GM11168 (cell line): ENCODE data around the gene GGACT.
"Not testable (repeated sequence)": the region's sequence is repeated elsewhere in the genome, so short reads cannot be mapped to it uniquely, and the experiment has no call there.

ENCODE experiments used
- in situ Hi-C: fragments of 300-500 bp; cut with MboI; formaldehyde crosslinking; loops from one replicate; pipeline ENCODE4 v1.12.0; 2022; ENCODE audit warnings: low sequenced_read_pairs; ENCODE audit not compliant: unreplicated experiment

Gene GGACT

DNA sequence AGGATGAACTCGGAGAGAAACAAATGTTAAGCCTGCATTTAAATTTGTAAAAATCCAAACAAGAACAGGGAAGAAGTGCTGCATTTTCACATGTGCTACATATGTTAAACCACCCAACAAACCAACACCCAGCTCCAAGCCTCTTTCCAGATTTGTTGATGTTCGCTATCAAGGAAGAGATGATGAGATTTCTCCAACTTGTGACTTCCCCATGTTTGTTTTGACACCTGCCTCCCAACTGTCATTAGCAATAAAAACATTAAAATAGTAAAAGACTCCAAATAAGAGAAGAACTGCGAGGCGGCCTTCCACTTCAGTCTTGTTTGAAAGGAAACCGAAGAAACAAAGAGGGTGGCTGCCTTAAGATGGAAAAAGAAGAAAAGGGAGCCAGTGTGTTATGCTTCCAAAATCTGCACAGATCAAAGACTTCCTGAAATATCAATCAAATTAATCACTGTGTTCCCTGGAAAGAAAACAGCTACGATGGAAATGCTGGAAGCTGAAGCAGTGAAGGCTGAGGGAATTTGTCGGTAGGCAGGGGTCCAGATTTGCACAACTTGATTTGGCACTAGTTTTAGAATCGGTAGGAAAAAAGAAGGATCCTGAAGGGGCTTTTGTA, 14.0 kb upstream of the GGACT start:
- in situ Hi-C loops: no loop called here

DNA sequence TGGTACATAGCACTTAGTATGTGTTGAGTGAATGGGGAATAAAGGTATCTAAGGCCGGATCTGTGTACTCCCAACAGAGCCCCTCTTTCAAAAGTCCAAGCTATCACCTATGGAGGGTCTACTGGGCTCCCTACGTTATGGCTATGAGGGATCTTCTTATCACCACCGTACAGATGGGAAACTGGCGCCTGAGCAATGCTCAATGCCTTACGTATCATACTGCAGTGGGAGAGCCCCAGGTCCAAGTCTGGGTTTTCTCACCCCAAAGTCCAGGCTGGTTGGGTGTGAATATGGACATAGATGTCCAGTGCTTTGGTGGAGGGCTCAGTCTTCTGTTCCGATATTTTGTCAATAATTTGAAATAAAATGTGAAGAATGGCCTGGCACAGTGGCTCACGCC, 13.1 kb upstream of the GGACT start:
- in situ Hi-C loops: no loop called here

DNA sequence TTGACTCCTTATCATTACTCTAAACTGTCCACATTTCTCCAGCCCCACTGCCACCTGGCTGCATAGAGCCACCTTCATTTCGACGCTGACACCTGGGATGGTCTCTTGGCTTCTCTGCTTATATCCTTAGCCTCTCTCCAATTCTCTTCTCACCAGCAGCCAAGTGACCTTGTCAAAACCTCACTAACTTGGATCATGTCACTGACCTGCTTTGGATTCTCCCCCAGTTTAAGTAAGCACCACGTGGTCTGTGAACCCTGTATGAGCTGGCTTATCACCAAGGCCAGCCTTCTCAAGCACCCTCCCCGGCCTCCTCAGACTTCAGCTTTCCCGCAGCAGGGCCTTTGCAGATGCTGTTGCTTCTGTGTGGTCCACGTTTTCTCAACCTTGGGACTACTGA, 12.3 kb upstream of the GGACT start:
- in situ Hi-C loops: no loop called here

DNA sequence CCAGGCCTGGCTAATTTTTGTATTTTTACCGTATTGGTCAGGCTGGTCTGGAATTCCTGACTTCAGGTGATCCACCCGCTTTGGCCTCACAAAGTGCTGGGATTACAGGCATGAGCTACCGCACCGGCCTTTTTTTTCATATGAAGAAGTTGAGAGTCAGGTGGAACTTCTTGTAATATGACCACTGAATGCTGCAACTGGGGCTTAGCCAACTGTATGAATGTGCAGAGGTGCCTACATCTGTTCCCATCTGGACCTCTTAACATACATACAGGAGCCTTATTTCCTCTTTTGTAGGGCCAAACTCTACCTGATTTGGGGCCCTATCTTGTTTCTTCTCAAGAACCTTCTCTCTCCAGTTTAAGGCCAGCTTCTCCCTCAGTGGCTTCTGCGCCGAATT, 11.9 kb upstream of the GGACT start:
- in situ Hi-C loops: no loop called here

DNA sequence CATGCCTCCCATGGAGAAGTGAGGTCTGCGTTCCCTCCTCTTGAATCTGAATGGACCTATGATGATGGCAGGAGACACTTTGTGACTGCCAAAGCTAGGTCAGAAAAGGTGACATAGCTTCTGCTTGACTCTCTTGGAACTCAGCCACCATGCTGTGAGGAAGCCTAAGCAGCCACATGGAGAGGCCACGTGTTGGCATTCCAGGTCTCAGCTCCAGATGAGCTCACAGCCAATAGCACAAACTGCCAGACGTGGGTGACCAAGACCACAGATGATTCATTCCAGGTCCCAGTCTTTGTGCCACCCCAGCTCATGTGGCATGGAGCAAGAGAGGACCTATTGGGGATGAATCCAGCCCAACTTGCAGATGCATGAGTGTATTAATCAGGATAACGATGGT, 8.7 kb upstream of the GGACT start:
- in situ Hi-C loops: no loop called here

DNA sequence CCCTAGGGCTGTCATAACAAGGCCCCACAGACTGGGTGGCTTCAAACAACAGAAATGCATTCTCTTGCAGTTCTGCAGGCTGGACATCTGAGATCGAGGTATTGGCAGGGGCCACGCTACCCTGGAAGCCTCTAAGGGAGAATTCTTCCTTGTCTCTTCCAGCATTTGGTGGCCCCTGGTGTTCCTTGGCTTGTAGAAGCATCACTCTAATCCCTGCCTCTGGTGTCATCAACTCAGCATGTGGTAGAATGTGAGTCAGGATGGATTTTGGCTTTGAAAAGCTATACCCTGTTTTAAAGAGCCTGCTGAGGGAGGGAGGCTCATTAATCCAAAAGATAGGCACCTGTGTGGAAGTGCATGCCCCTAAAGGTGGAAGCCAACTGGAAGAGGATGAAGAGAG, 7.9 kb upstream of the GGACT start:
- in situ Hi-C loops: no loop called here

DNA sequence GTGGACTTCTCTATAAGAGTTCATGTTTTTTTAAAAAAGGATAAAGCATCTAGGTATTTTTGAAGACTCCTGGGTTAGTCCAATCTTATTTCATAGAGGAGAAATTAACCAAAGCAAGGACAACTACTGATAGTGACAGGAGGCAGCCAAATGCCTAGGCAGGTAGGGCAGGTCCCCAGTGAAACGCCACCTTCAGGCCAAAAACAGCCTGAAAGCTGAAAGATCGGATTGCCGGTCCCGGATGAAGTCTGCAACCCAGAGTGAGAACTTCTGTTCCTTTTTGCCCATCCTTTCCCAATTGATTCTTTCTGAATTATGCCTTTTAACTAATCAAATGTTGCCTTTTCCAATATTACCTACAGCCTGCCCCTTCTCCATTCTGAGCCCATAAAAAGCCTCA, 6.1 kb upstream of the GGACT start:
- in situ Hi-C loops: no loop called here

DNA sequence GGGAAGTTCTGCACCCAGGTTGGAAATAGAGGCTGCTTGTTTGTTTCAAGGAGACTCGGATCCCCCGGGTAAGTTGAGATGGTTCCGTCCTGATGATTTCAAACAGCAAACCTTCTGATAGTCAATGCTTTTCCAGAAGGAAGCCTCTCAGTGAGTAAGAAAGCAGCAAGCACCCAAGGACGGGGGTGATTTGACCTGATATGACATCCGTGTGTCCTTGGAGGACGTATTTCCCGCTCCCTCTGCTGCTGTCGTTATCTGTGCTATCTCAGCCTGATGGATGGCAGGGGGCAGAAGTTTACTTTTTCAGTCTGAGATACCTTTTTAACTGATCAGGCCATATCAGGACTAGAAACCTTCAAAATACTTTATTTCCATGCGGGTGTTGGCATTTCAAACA, 5.7 kb upstream of the GGACT start:
- in situ Hi-C loops: no loop called here

DNA sequence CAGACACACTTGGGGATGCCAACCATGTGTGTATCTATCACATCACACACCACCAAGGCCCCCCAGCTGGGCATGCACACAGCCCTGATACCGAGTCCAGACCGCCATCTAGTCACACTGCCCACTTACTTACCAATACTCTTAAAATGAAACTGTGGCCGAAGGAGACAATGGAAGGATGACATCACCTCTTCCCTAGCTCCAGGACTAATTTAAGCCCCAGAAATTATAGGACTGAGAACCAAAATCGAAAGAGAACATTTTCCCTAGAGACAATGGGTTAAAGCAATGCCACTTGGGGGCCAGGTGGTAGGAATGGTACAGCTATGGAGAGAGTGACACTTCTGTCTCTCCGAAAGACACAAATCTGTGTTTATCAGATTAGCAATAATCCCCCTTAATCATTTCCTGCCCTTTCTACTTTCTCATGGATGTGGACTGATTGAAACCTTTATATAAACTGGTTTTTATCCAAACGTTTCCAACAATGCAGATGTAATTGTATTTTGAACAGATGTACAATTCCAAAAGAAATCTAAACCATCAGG, 663 bp upstream of the GGACT start:
- in situ Hi-C loops: no loop called here

DNA sequence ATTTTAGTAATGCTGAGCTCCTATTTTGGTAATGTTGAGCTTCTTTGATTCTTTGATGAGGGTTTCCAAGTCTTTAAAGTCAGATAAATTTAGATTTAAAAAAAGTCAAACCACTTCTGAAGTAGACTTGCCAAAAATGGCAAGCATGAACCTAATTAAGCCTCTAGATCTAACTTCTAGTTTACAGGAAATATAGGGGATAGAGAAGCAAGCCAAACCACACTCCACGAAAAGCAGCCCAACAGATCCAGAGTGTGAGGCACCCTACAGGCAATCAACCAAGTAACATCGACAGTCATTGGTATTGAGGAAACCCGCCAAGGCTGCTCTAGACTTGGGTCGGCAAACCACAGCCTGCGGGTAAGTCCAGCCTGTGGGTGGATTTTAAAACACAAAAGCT, 3.7 kb downstream of the GGACT start:
- in situ Hi-C loops: no loop called here

DNA sequence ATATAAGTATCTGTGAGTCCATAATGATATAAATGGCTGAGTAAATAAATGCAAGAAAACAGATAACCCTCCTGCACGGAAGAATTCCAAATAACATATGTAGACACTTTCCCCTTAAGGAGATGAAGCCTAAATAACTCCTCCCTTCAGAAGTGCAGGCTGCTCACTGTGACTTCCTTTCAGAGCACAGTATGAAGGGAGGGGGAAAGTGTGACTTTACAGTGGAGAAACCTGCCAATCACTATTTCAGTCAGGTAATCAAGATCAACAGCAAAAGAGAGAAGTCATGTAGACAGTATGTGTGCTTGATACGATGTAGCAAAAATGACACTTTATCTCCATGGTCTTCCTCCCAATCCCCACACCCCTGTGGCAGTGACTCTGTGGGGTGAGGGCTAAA, 7.1 kb downstream of the GGACT start:
- in situ Hi-C loops: no loop called here

DNA sequence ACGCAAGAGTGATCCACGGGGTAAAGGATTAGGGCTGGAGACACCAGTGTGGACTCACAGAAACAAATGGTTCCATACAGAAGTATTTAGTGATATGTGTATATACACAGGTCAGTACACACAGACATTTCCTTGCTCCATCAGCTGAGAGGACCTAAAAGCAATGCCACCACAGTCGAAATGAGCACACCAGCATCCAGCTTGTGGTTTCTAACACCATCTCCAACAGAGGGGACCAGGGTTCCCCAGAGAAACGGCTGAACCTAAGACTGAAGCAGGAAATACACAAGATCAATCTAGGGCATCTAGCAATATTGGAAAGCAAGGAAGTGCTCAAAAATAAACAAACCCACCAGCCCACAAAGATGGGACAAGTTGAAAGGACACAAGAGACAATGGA, 7.6 kb downstream of the GGACT start:
- in situ Hi-C loops: no loop called here

DNA sequence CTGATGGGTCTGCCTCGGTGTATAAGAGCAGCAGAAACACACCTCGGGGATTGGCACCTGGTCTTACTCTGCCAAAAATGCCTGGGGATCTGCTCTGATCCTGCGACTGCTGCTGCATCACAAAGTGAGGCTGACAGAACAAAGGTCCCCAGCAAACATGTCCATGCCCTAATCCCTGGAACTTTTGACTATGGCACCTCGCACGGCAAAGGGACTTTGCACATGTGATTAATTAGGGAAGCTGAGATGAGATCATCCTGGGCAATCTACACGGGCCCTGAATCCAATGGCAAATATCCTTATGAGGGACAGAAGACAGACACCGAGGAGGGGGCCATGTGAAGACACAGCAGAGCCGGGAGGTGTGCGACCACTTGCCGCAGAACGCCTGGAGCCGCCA, 8.5 kb downstream of the GGACT start:
- in situ Hi-C loops: no loop called here

DNA sequence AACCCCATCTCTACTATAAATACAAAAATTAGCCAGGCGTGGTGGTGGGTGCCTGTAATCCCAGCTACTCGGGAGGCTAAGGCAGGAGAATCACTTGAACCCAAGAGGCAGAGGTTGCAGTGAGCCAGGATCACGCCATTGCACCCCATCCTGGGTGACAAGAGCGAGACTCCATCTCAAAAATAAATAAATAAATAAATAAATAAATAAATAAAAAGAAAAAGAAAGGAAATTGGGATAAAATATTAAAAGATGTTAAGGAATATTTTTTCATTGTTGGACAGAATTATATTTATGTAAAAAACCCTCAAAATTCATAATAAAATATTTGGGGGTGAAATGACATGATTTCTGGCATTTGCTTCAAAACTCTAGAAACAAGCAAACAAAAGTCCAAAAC, 11.3 kb downstream of the GGACT start:
- in situ Hi-C loops: not testable (repeated sequence)

DNA sequence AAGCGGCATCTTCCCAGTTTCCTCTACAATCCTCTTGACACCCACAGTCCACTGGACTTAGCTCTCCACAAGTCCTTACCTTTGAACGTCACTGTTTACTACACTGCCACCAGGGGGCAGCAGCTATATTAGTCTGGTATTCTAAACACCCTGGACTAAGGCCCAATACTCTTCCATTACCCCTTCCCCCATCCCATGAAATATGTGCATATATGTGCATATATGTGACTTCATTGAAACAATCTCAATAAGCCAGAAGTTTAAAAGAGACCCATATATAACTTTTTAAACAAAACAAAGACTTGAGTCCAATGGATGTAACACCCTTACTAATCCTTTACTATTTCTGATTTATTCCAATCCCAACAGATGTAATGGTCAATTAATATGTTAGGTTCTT, 15.5 kb downstream of the GGACT start:
- in situ Hi-C loops: no loop called here

DNA sequence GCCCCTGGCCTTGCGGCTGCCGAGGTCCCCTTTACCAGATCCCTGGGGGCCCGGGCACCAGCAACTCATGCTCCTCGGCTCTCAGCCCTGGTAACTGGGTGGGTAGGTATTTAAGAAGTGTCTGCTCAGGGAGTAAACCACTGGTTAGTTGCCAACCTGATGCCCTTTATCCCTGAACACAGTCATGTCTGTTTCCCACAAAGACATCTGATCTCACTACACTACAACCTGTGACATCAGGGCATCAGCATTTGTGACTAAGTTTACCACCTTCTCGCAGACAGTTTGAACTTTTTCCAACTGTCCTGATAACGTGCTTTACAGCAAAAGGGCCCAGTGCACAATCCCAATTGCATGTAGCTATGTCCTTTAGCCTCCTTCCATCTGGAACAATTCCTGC, 22.0 kb downstream of the GGACT start:
- in situ Hi-C loops: loop anchor here (10.0 kb wide), 1 partner anchor 558 kb away; no protein-coding TSS in a partner anchor

DNA sequence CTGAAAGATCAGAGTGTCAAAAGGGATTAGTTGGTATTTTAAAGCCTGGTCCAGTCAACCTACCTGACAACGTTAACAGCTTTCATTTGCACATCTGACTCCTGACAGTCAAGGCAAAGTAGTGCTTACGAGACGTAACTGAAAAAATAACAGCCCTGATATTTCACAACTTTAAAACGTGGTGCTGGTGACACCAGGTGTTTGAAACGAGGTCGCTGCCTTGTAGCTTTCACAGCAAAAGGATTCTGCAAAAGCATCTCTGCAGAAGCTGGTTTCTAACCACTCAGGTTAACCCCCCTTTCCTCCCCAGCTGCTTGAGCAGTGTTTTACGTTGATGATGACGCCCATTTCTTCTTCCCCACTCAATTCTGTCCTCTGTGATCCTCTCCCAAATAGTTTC, 23.3 kb downstream of the GGACT start:
- in situ Hi-C loops: loop anchor here (10.0 kb wide), 1 partner anchor 560 kb away; no protein-coding TSS in a partner anchor

DNA sequence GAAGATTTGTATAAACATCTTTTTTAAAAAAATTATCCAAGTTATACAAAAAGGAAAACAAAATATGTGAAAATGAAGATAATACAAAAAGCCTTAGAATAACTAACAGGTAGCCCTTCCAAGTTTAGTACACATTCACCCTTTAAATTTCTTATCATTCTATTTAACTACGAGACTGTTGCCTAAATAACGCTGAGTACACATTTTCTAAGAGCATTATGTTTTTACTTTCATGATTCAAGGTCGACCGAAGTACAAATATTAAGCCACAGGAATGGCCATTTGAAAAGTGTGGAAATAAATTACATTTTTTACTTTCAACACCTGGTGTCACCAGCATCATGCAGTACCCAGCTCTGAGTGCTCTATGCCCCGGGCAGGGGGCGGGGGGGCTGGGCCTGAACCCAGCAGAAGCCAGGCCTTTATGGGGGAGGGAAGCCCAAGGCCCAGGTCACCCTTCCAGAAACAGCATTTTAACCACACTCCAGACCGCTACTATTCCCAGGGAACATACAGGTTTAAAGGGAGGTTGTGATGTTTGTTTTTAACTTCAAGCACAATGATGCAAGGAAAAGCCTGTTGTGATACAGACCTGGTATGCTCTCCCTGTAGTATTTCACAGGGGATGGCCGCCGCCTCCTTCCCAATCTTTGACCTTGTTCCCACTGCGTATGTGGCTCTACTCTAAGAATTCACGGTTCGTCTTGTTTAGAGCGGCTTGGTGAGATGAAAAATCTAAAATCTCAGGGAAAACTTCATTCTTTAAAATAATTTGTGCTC, 24.0 kb downstream of the GGACT start:
- in situ Hi-C loops: loop anchor here (10.0 kb wide), 1 partner anchor 560 kb away; no protein-coding TSS in a partner anchor

DNA sequence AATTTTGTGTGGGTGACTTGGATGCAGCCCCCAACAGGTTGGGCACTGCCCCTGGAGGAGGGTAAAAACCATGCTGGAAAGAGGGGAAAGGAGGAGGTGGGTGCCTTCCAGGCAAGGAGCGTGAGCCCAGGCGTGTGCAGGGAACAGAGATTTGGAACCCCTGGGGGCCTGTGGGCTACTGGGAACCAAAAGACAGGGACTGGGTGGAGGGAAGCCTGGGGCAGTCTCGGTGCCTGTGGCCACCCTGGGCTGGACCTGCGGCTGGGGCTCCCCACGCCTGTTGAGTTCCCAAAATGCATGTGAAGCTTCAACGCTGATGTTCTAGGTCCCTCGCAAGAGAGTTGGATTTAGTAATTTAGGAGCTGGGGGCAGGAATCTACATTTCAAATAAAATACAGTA, 24.8 kb downstream of the GGACT start:
- in situ Hi-C loops: loop anchor here (10.0 kb wide), 1 partner anchor 561 kb away; no protein-coding TSS in a partner anchor

DNA sequence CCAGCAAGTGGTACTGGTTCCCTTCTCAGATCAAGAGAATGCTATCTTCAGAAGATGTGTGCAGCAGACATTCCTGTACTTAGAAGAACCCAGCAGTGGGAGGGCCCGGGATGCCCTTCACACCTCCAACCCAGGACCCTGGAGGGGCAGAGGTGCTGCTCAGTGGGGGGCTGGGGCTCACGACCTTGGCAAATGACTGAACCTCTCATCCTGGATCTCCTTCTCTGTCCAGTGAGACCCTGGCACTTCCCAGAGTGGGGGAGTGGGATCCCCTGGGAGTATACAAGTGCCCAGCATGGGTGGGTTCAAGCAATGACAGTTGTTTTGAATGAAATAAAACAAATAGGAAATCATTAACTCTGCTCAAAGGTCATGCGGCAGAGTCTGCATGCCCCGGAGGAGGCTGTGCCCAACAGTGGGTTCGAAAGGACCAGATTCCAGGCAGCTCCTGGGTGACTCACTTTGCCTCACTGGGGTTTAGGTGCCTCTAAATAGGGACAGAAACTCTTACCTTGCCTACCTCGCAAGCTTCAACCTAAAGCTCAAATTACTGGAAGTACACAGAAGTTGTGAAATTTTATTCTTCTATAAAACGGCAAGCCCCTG, 26.9 kb downstream of the GGACT start:
- in situ Hi-C loops: loop anchor here (10.0 kb wide), 1 partner anchor 563 kb away; no protein-coding TSS in a partner anchor

DNA sequence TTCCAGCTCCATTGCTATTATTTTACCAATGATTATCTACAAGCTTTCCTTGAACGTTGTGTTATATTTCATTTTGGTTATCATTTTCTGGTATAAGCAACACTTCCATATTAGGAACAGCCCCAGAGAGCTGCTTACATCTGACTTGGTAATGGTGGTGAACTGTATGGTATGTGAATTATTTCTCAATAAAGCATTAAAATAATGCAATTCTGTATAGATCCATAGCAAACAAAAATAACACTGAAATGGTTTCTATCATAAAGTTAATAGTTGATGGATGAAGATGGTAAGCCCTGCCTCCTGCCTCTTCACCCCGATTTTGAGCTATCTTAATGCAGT, 27.5 kb downstream of the GGACT start:
- in situ Hi-C loops: loop anchor here (10.0 kb wide), 1 partner anchor 564 kb away; no protein-coding TSS in a partner anchor
